GM18909 (cell line): ENCODE measurements around the gene FAM181B.
"Not testable (repeated sequence)": the region's sequence is repeated elsewhere in the genome, so short reads cannot be mapped to it uniquely, and the experiment has no call there.

Experiments
- ATAC-seq: cut with Tn5 transposase; IDR thresholded peaks from one replicate; pipeline ENCODE4 v1.9.1; 2021; ENCODE audit warnings: mild to moderate bottlenecking; ENCODE audit not compliant: unreplicated experiment, poor library complexity

Gene FAM181B

GRCh38 chr11:82689347-82689746 is 44.3 kb downstream of the FAM181B start:
- not testable (repeated sequence) for ATAC-seq

- ATAC-seq = no peak
These were observed 47.5 kb downstream of the FAM181B start for GRCh38 chr11:82686211-82686610.

- ATAC-seq = no peak
These were observed 50.6 kb downstream of the FAM181B start for GRCh38 chr11:82683029-82683428.

GRCh38 chr11:82682003-82682751 is 51.5 kb downstream of the FAM181B start:
- ATAC-seq = peak; percentile 91

- ATAC-seq = no peak
These were observed 53.4 kb downstream of the FAM181B start for GRCh38 chr11:82680252-82680651.
